OCI-M1 (cell line): ENCODE results near the gene SLC36A4.
A peak's percentile ranks its signal among the peaks of the same experiment; 100 is the strongest.

Source experiments
- DNase-seq: peaks from one replicate; lab custom pipeline; 2025; lab: John Stamatoyannopoulos, UW

SLC36A4 gene

DNA sequence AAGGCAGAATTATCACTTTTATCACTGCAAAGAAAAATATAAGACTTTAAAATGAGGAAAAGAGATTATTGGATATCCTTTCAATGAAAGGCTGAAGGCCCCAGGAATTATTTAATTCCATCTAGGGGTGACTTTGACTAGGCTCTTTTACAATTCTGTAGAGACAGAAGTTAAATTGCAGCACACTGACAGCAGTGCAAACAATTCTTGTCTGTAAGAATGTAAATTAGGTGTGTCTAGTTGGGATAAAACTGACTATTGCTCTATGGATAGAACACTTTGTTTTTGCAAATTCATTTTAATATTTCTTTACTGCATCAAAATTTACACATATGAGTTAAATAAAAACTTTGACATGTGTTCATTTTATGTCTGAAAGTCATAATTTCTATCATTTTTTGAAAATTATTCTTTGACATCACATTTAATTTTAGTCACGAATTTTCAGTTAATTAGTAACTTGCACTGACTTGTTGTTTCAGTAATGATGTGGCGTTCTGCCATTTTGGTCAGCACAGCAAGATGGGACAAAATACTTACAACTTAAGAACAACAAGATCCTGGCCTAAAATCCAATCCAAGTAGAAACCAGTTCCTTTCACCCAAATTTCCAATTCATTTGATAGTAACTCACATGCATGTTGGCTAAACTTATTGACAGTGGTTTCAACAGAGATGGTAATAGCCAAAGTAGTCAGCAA is 75.1 kb downstream of the SLC36A4 start:
- no peak for DNase-seq

- no peak for DNase-seq
Observed at GRCh38 chr11:93118276-93118675, 79.5 kb downstream of the SLC36A4 start.

- DNase-seq = no peak
Observed at GRCh38 chr11:93117565-93117964, 80.2 kb downstream of the SLC36A4 start.

DNA sequence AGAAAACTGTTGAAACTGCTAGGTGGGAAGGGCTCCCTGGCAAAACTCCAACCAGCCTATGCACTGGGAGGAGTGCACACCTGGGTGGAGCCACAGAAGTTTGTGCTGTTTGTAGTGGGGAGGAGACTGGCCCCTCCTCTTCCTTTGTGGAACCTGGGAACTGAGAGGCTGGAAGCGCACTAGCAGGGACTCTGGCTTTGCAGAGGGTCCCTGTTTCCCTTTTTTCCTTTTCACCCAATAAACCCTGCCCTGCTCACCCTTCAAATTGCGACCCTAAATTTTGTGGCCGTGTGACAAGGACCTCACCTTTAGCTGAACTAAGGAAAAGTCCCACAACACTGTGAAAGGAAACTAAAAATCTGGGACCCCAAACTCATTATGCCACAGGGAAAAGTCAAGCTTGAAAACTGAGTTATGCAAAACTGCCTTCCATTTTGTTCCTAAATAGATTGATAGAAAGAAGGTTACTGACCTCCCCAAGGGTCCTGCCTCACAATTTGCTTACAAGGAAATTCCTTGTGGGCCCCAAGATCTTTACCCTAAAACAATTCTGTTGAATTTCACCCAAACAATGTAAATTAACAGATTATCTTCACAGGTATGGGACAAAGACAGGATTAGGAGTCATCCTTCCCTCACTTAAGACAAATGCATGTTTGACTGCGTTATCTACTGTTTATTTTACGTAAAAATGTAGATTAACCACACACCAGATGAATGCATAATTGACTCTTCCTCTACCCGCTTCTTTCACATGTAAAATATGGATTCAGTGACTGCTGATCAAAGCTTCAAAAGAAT is 81.0 kb downstream of the SLC36A4 start:
- no peak for DNase-seq

GRCh38 chr11:93114304-93114703 is 83.5 kb downstream of the SLC36A4 start:
- no peak for DNase-seq

- no peak for DNase-seq
Observed at GRCh38 chr11:93113824-93114223, 84.0 kb downstream of the SLC36A4 start.

DNA sequence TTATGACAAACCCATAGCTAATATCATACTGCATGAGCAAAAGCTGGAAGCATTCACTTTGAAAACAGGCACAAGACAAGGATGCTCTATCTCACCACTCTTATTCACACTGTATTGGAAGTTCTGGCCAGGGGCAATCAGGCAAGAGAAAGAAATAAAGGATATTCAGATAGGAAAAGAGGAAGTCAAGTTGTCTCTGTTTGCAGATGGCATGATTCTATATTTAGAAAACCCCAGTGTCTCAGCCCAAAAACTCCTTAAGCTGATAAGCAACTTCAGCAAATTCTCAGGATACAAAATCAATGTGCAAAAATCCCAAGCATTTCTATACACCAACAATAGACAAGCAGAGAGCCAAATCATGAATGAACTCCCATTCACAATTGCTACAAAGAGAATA is 86.6 kb downstream of the SLC36A4 start:
- DNase-seq = peak; percentile 56

DNA sequence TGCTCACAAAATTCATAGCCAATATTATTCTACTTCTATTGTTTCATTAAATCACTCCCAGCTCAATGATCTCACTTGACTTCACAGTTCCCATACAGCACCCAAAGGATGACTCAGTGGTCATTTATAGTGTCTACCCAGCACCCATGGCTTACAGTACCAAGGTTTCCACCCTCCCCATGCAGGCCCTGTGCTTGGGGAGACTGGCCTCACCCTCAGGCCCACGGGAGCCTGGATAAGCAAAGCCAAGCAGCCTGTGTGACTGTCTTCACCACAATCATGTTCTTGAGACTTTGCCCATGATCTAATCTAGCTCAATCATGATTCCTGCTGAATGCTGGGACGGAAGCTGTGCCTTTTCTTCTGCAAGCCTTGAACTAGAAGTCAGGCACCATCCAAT is 97.6 kb downstream of the SLC36A4 start:
- no peak for DNase-seq

DNA sequence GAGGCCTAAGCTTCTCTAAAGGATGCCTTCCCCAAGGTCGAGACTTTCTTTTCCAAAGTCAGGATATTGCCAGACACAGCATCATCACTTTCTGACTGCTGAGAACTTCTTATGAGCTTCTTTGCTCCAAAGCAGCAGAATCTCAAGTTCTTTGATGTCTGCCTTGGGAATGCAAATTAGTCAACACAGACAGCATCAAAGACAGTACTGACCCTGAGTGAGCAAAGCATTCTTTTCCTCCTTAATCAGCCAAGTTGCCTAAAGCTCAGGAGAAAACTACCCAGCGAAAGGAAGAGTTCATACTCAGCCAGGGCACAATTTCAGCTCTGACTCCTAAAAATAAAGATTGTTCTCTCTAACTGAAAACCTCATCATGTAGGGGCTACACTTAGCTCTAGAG is 98.0 kb downstream of the SLC36A4 start:
- DNase-seq = no peak
